Suppressor macrophage treated with lipopolysaccharide for 4 hours (primary cell): ENCODE measurements around the gene GNAO1.

Source experiments
- DNase-seq: peaks from one replicate; pipeline ENCODE4 v3.0.0-alpha.2; 2020

GNAO1 gene

GRCh38 chr16:56352351-56353053 is 161.2 kb downstream of the GNAO1 start:
- DNase-seq, result no peak

GRCh38 chr16:56353054-56353921 is 162.0 kb downstream of the GNAO1 start:
- DNase-seq, result no peak

- no peak for DNase-seq
Observed at GRCh38 chr16:56354016-56354415, 162.7 kb downstream of the GNAO1 start.

- DNase-seq, result no peak
Observed at GRCh38 chr16:56354746-56355145, 163.5 kb downstream of the GNAO1 start.

GRCh38 chr16:56355221-56355620 is 163.9 kb downstream of the GNAO1 start:
- DNase-seq, result no peak

- no peak for DNase-seq
Observed at GRCh38 chr16:56355786-56356275, 164.5 kb downstream of the GNAO1 start.

- peak; percentile 81 for DNase-seq
Observed at GRCh38 chr16:56356276-56357240, 165.3 kb downstream of the GNAO1 start.

- no peak for DNase-seq
Observed at GRCh38 chr16:56357241-56357764, 166.0 kb downstream of the GNAO1 start.

- DNase-seq, result peak; percentile 4
Observed at GRCh38 chr16:56357765-56358322, 166.6 kb downstream of the GNAO1 start.

GRCh38 chr16:56360117-56361008 is 169.1 kb downstream of the GNAO1 start:
- DNase-seq, result no peak

GRCh38 chr16:56362057-56362655 is 170.9 kb downstream of the GNAO1 start:
- DNase-seq, result no peak

- no peak for DNase-seq
Observed at GRCh38 chr16:56362706-56363105, 171.4 kb downstream of the GNAO1 start.

- no peak for DNase-seq
Observed at GRCh38 chr16:56363181-56363716, 172.0 kb downstream of the GNAO1 start.

GRCh38 chr16:56363781-56364565 is 172.7 kb downstream of the GNAO1 start:
- no peak for DNase-seq

GRCh38 chr16:56364865-56365264 is 173.6 kb downstream of the GNAO1 start:
- no peak for DNase-seq

- no peak for DNase-seq
Observed at GRCh38 chr16:56365552-56365951, 174.3 kb downstream of the GNAO1 start.

- no peak for DNase-seq
Observed at GRCh38 chr16:56366945-56367344, 175.7 kb downstream of the GNAO1 start.

GRCh38 chr16:56367764-56368163 is 176.5 kb downstream of the GNAO1 start:
- no peak for DNase-seq

GRCh38 chr16:56368545-56368944 is 177.3 kb downstream of the GNAO1 start:
- no peak for DNase-seq

GRCh38 chr16:56369202-56369601 is 177.9 kb downstream of the GNAO1 start:
- DNase-seq, result no peak
